ENCODE measurements around the gene PARD3. TPM values are rescaled to one million over a fixed set of nuclear protein-coding genes. Genes with fewer than 3 reads are reported as not detected.

Gene PARD3
- total RNA-seq, 1 experiment from 2014 or later, result 51.8 TPM

DNA sequence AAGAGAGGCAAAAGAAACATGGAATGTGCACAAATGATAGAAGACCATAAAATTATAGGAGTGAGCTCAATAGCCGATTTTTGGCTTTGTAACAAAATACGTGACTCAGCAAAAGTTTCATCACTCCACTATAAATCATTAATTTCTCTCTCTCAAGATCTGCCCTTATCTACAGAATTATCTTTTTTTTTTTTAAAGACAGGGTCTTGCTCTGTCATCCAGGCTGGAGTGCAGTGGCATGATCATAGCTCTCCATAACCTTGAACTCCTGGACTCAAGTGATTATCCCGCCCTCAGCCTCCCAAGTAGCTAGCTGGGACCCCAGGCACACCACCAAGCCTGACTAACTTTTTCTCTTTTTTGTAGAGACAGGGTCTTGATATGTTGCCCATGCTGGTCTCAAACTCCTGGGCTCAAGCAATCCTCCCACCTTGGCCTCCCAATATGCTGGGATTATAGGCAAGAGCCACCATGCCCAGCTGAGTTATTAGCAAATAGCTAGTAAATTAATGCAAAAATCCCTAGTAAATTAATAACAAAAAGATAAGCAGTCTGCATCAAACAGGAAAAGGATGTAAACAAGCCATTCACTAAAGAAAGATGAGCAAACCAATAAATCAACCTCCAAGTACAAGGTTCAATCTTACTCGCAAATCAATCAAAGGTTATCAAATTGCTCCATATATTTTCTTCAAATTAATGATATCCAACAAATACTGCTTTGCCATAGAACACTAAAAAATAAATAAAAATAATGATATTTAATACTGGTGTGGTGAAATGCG, 450.7 kb downstream of the PARD3 start (continued):
- no peak for TF ChIP-seq JAZF1 (CRISPR knock-in tag; IDR thresholded peaks at IDR 0.05)
- no peak for TF ChIP-seq ZNF138 (CRISPR knock-in tag; conservative IDR thresholded peaks at IDR 0.05)
- no peak for TF ChIP-seq SMAD3 (CRISPR knock-in tag; IDR thresholded peaks at IDR 0.05; ENCODE audit: borderline replicate concordance)
- TF ChIP-seq SP1 (CRISPR knock-in tag; conservative IDR thresholded peaks at IDR 0.05), result no peak
- TF ChIP-seq, protein P1, sequence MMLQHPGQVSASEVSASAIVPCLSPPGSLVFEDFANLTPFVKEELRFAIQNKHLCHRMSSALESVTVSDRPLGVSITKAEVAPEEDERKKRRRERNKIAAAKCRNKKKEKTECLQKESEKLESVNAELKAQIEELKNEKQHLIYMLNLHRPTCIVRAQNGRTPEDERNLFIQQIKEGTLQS (CRISPR knock-in tag; conservative IDR thresholded peaks at IDR 0.05), result no peak
- TF ChIP-seq, protein P2, sequence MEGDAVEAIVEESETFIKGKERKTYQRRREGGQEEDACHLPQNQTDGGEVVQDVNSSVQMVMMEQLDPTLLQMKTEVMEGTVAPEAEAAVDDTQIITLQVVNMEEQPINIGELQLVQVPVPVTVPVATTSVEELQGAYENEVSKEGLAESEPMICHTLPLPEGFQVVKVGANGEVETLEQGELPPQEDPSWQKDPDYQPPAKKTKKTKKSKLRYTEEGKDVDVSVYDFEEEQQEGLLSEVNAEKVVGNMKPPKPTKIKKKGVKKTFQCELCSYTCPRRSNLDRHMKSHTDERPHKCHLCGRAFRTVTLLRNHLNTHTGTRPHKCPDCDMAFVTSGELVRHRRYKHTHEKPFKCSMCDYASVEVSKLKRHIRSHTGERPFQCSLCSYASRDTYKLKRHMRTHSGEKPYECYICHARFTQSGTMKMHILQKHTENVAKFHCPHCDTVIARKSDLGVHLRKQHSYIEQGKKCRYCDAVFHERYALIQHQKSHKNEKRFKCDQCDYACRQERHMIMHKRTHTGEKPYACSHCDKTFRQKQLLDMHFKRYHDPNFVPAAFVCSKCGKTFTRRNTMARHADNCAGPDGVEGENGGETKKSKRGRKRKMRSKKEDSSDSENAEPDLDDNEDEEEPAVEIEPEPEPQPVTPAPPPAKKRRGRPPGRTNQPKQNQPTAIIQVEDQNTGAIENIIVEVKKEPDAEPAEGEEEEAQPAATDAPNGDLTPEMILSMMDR (IDR thresholded peaks at IDR 0.05), result no peak
- TF ChIP-seq, protein P3, sequence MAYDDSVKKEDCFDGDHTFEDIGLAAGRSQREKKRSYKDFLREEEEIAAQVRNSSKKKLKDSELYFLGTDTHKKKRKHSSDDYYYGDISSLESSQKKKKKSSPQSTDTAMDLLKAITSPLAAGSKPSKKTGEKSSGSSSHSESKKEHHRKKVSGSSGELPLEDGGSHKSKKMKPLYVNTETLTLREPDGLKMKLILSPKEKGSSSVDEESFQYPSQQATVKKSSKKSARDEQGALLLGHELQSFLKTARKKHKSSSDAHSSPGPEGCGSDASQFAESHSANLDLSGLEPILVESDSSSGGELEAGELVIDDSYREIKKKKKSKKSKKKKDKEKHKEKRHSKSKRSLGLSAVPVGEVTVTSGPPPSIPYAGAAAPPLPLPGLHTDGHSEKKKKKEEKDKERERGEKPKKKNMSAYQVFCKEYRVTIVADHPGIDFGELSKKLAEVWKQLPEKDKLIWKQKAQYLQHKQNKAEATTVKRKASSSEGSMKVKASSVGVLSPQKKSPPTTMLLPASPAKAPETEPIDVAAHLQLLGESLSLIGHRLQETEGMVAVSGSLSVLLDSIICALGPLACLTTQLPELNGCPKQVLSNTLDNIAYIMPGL (CRISPR knock-in tag; IDR thresholded peaks at IDR 0.05), result no peak
- TF ChIP-seq ZNF219 (CRISPR knock-in tag; IDR thresholded peaks at IDR 0.05; ENCODE audit: borderline replicate concordance), result no peak
- TF ChIP-seq, protein P4, sequence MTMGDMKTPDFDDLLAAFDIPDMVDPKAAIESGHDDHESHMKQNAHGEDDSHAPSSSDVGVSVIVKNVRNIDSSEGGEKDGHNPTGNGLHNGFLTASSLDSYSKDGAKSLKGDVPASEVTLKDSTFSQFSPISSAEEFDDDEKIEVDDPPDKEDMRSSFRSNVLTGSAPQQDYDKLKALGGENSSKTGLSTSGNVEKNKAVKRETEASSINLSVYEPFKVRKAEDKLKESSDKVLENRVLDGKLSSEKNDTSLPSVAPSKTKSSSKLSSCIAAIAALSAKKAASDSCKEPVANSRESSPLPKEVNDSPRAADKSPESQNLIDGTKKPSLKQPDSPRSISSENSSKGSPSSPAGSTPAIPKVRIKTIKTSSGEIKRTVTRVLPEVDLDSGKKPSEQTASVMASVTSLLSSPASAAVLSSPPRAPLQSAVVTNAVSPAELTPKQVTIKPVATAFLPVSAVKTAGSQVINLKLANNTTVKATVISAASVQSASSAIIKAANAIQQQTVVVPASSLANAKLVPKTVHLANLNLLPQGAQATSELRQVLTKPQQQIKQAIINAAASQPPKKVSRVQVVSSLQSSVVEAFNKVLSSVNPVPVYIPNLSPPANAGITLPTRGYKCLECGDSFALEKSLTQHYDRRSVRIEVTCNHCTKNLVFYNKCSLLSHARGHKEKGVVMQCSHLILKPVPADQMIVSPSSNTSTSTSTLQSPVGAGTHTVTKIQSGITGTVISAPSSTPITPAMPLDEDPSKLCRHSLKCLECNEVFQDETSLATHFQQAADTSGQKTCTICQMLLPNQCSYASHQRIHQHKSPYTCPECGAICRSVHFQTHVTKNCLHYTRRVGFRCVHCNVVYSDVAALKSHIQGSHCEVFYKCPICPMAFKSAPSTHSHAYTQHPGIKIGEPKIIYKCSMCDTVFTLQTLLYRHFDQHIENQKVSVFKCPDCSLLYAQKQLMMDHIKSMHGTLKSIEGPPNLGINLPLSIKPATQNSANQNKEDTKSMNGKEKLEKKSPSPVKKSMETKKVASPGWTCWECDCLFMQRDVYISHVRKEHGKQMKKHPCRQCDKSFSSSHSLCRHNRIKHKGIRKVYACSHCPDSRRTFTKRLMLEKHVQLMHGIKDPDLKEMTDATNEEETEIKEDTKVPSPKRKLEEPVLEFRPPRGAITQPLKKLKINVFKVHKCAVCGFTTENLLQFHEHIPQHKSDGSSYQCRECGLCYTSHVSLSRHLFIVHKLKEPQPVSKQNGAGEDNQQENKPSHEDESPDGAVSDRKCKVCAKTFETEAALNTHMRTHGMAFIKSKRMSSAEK (CRISPR knock-in tag; IDR thresholded peaks at IDR 0.05; ENCODE audit: borderline replicate concordance), result no peak
- TF ChIP-seq ZNF396 (CRISPR knock-in tag; IDR thresholded peaks at IDR 0.05; ENCODE audit: borderline replicate concordance), result no peak

DNA sequence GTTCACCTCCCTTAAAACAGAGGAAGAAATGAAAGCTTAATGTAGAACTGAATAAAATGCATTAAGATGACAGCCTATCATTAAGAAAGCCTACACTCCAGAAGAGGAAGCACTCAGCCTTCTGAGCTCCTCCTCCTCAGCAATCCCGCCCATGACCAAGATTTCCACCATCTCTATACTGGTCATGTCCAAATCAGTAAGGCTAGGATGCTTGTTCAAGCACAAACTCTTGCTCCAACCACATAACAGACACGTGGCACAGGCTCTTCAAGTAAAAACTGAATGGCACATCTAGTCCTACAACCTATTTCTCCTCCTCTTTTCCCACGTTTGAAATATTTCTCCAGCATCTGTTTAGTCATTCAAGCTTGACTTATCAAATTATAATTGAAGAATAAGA, 454.1 kb downstream of the PARD3 start:
- no peak overlapping the region for H3K27ac Mint-ChIP-seq
- ChIA-PET POLR2A (no interaction called here), CTCF (no interaction called here)
- no peak overlapping the region for H3K4me3 Mint-ChIP-seq
- ATAC-seq, result no peak
- H3K4me1 Mint-ChIP-seq, result no peaks in the 10 kb centered on the region
- peaks cover 14% of the 10 kb centered on the region; the same call in 1 of the 2 replicates for H3K36me3 Mint-ChIP-seq
- H3K27me3 Mint-ChIP-seq (ENCODE audit: low read depth), result no peaks in the 10 kb centered on the region
- no peaks in the 10 kb centered on the region for H3K9me3 Mint-ChIP-seq
- no peak for DNase-seq (ENCODE audit: low spot score)
- TF ChIP-seq, protein P5, sequence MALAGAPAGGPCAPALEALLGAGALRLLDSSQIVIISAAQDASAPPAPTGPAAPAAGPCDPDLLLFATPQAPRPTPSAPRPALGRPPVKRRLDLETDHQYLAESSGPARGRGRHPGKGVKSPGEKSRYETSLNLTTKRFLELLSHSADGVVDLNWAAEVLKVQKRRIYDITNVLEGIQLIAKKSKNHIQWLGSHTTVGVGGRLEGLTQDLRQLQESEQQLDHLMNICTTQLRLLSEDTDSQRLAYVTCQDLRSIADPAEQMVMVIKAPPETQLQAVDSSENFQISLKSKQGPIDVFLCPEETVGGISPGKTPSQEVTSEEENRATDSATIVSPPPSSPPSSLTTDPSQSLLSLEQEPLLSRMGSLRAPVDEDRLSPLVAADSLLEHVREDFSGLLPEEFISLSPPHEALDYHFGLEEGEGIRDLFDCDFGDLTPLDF (CRISPR knock-in tag; IDR thresholded peaks at IDR 0.05), result no peak
- TF ChIP-seq, protein P6, sequence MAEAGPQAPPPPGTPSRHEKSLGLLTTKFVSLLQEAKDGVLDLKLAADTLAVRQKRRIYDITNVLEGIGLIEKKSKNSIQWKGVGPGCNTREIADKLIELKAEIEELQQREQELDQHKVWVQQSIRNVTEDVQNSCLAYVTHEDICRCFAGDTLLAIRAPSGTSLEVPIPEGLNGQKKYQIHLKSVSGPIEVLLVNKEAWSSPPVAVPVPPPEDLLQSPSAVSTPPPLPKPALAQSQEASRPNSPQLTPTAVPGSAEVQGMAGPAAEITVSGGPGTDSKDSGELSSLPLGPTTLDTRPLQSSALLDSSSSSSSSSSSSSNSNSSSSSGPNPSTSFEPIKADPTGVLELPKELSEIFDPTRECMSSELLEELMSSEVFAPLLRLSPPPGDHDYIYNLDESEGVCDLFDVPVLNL (CRISPR knock-in tag; IDR thresholded peaks at IDR 0.05; ENCODE audit: borderline replicate concordance, low read depth), result no peak
- TF ChIP-seq, protein P3 (CRISPR knock-in tag; IDR thresholded peaks at IDR 0.05), result no peak
- TF ChIP-seq, protein P7, sequence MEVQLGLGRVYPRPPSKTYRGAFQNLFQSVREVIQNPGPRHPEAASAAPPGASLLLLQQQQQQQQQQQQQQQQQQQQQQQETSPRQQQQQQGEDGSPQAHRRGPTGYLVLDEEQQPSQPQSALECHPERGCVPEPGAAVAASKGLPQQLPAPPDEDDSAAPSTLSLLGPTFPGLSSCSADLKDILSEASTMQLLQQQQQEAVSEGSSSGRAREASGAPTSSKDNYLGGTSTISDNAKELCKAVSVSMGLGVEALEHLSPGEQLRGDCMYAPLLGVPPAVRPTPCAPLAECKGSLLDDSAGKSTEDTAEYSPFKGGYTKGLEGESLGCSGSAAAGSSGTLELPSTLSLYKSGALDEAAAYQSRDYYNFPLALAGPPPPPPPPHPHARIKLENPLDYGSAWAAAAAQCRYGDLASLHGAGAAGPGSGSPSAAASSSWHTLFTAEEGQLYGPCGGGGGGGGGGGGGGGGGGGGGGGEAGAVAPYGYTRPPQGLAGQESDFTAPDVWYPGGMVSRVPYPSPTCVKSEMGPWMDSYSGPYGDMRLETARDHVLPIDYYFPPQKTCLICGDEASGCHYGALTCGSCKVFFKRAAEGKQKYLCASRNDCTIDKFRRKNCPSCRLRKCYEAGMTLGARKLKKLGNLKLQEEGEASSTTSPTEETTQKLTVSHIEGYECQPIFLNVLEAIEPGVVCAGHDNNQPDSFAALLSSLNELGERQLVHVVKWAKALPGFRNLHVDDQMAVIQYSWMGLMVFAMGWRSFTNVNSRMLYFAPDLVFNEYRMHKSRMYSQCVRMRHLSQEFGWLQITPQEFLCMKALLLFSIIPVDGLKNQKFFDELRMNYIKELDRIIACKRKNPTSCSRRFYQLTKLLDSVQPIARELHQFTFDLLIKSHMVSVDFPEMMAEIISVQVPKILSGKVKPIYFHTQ (CRISPR knock-in tag; IDR thresholded peaks at IDR 0.05), result no peak
- no peak for TF ChIP-seq MXD4 (CRISPR knock-in tag; IDR thresholded peaks at IDR 0.05; ENCODE audit: borderline replicate concordance)
